CD14-positive monocyte (primary cell): ENCODE results near the gene PHACTR2. TPM values are rescaled to one million over a fixed set of nuclear protein-coding genes. Genes with fewer than 3 reads are reported as not detected.

Experiments used
- DNase-seq, 3 donors: peaks; one replicate each; pipeline ENCODE4 v3.0.0-alpha.2; 2011 to 2022
- H2AFZ ChIP-seq: 2 replicates; pipeline ENCODE4 v1.6.0; 2012; ENCODE audit warnings: mild to moderate bottlenecking, low read depth, low read length, inconsistent platforms; ENCODE audit not compliant: insufficient read depth, poor library complexity, severe bottlenecking
- H3K27ac ChIP-seq, 2 donors: 1 replicate in 1 of 2; 2 replicates in 1 of 2; pipeline ENCODE4 v1.5.1; 2012 to 2013; ENCODE audit warnings: low read length in 2 of 2, control low read depth in 1 of 2, inconsistent platforms in 1 of 2, low read depth in 1 of 2, mild to moderate bottlenecking in 1 of 2
- H3K27me3 ChIP-seq, 2 donors: one replicate each; pipeline versions ENCODE4 v1.6.0 to v1.6.1; 2011 to 2013; ENCODE audit warnings: low read length in 2 of 2; ENCODE audit not compliant: control insufficient read depth in 2 of 2, insufficient read depth in 2 of 2
- H3K36me3 ChIP-seq, 2 donors: replicated peaks in 1 of 2; 1 replicate in 1 of 2; 2 replicates in 1 of 2; pipeline versions ENCODE4 v1.5.1 to v1.6.1; 2012 to 2013; ENCODE audit warnings: low read length in 2 of 2, control low read depth in 1 of 2, inconsistent platforms in 1 of 2, mild to moderate bottlenecking in 1 of 2; ENCODE audit not compliant: insufficient read depth in 2 of 2, control insufficient read depth in 1 of 2
- H3K4me1 ChIP-seq, 2 donors: 1 replicate in 1 of 2; 2 replicates in 1 of 2; pipeline versions ENCODE4 v1.5.1 to v1.6.1; 2012 to 2013; ENCODE audit warnings: low read length in 2 of 2, control low read depth in 1 of 2, inconsistent platforms in 1 of 2, mild to moderate bottlenecking in 1 of 2, moderate library complexity in 1 of 2; ENCODE audit not compliant: insufficient read depth in 2 of 2, control insufficient read depth in 1 of 2
- H3K4me2 ChIP-seq: replicated peaks from 2 replicates; pipeline ENCODE3; 2012; ENCODE audit warnings: low read length, moderate library complexity, mild to moderate bottlenecking; ENCODE audit not compliant: poor library complexity, severe bottlenecking; ENCODE audit errors: extremely low read depth
- H3K4me3 ChIP-seq, 3 experiments: fragments of 200-600 bp in 1 of 3; sonication (generic) in 1 of 3; replicated peaks in 1 of 3; 1 replicate in 2 of 3; 2 replicates in 1 of 3; pipeline ENCODE4 v1.5.1; 2011 to 2013; ENCODE audit warnings: low read length in 3 of 3, mild to moderate bottlenecking in 3 of 3, control low read depth in 2 of 3, low read depth in 2 of 3, inconsistent platforms in 1 of 3, moderate library complexity in 1 of 3
- H3K79me2 ChIP-seq: 2 replicates; pipeline ENCODE4 v1.6.0; 2012; ENCODE audit warnings: mild to moderate bottlenecking, control low read depth, inconsistent platforms, low read length, moderate library complexity; ENCODE audit not compliant: insufficient read depth
- H3K9ac ChIP-seq: 2 replicates; pipeline ENCODE4 v1.6.0; 2017; ENCODE audit warnings: low read length, mild to moderate bottlenecking; ENCODE audit not compliant: insufficient read depth, poor library complexity, severe bottlenecking
- H3K9me3 ChIP-seq, 2 donors: replicated peaks in 1 of 2; 1 replicate in 1 of 2; 2 replicates in 1 of 2; pipeline versions ENCODE4 v1.5.1 to v1.6.1; 2012 to 2013; ENCODE audit warnings: low read length in 2 of 2, control low read depth in 1 of 2; ENCODE audit not compliant: control insufficient read depth in 1 of 2, insufficient read depth in 1 of 2
- H4K20me1 ChIP-seq: 2 replicates; pipeline ENCODE4 v1.6.0; 2012; ENCODE audit warnings: mild to moderate bottlenecking, low read length, control low read depth, moderate library complexity; ENCODE audit not compliant: insufficient read depth
- H3K27ac Mint-ChIP-seq, 7 donors: one replicate each; pipeline ENCODE4 v1.8.0; 2020; ENCODE audit warnings: mild to moderate bottlenecking in 7 of 7, mixed read lengths in 7 of 7, moderate library complexity in 6 of 7, inconsistent platforms in 2 of 7
- H3K27me3 Mint-ChIP-seq, 3 donors: one replicate each; pipeline ENCODE4 v1.8.0; 2021 to 2022; ENCODE audit warnings: low read depth in 3 of 3, mild to moderate bottlenecking in 3 of 3, mixed read lengths in 3 of 3, moderate library complexity in 3 of 3, inconsistent platforms in 1 of 3
- H3K36me3 Mint-ChIP-seq, 2 donors: one replicate each; pipeline ENCODE4 v1.8.0; 2020; ENCODE audit warnings: mixed read lengths in 2 of 2, inconsistent platforms in 1 of 2, mild to moderate bottlenecking in 1 of 2
- H3K4me1 Mint-ChIP-seq: one replicate; pipeline ENCODE4 v1.8.0; 2020; ENCODE audit warnings: mild to moderate bottlenecking, mixed read lengths
- H3K4me3 Mint-ChIP-seq, 2 donors: one replicate each; pipeline ENCODE4 v1.8.0; 2020; ENCODE audit warnings: mild to moderate bottlenecking in 2 of 2, mixed read lengths in 2 of 2, moderate library complexity in 1 of 2
- H3K9me3 Mint-ChIP-seq, 7 donors: one replicate each; pipeline ENCODE4 v1.8.0; 2020 to 2022; ENCODE audit warnings: mixed read lengths in 7 of 7, mild to moderate bottlenecking in 6 of 7, moderate library complexity in 6 of 7, inconsistent platforms in 2 of 7
- CTCF ChIP-seq: fragments of 200-600 bp; IDR thresholded peaks from one replicate; pipeline ENCODE4 v1.8.0; 2022; ENCODE audit warnings: antibody characterized with exemption, mild to moderate bottlenecking
- WGBS: methylation state at CpG from one replicate; pipeline ENCODE4 v1.1.5; 2013; ENCODE audit warnings: missing lambda C conversion rate; ENCODE audit not compliant: insufficient coverage; 5-methylcytosine and 5-hydroxymethylcytosine counted together
- intact Hi-C, 2 donors: fragments of 100-400 bp; cut with micrococcal nuclease; formaldehyde crosslinking; loops; one replicate each; pipeline versions ENCODE4 v1.15.0 to v1.15.1; 2023
- polyA plus RNA-seq, 3 donors: library from polyadenylated mRNA; depleted of rRNA in 1 of 3; unstranded in 2 of 3; stranded (reverse) in 1 of 3; fragments of 300-500 nt in 2 of 3; fragments of >200 nt in 1 of 3; fragmentation: Illumina TruSeq in 2 of 3; gene quantifications; 1 replicate in 2 of 3; 2 replicates in 1 of 3; pipeline ENCODE4 v1.2.3, GENCODE V29; 2012 to 2021

PHACTR2 gene
- polyA plus RNA-seq, 3 donors = 9.6 to 11.6 (median 11.2) TPM

- Histone ChIP-seq H4K20me1 (peaks cover 4% of the 10 kb centered on the region), H3K9ac (no peak overlapping the region), H3K27ac (no peak overlapping the region), H3K4me1 (peaks cover 28 to 30% of the 10 kb centered on the region in 2 donors), H3K36me3 (no peaks in the 10 kb centered on the region), H3K4me3 (no peak overlapping the region), H2AFZ (no peak overlapping the region), H3K4me2 (no peak overlapping the region), H3K79me2 (peaks cover 75% of the 10 kb centered on the region), H3K9me3 (peaks cover 0 to 6% of the 10 kb centered on the region in 2 donors), H3K27me3 (no peaks in the 10 kb centered on the region)
- Mint-ChIP-seq H3K27ac (no peak overlapping the region), H3K9me3 (peaks cover 2 to 9% (median 4%) of the 10 kb centered on the region in 7 donors), H3K36me3 (peaks cover 5 to 8% of the 10 kb centered on the region in 2 donors), H3K4me3 (no peak overlapping the region), H3K4me1 (peaks cover 45% of the 10 kb centered on the region), H3K27me3 (no peaks in the 10 kb centered on the region)
- no peak for DNase-seq
- intact Hi-C loops = no loop called here
- 100% methylated on average over 1 of the region's 3 CpGs for WGBS
- TF ChIP-seq CTCF = no peak
These were observed 27.8 kb downstream of the PHACTR2 start for GRCh38 chr6:143705569-143705968.

GRCh38 chr6:143707697-143708096 is 29.9 kb downstream of the PHACTR2 start:
- H3K36me3 Mint-ChIP-seq = peaks cover 5 to 11% of the 10 kb centered on the region in 2 donors
- Histone ChIP-seq H3K27me3 (no peaks in the 10 kb centered on the region), H3K9me3 (peaks cover 0 to 6% of the 10 kb centered on the region in 2 donors), H3K27ac (peak overlapping the region in 1 of 2 donors; percentile 63), H3K79me2 (peaks cover 73% of the 10 kb centered on the region), H4K20me1 (no peaks in the 10 kb centered on the region), H2AFZ (no peak overlapping the region), H3K4me1 (peaks cover 28 to 30% of the 10 kb centered on the region in 2 donors), H3K4me3 (peak overlapping the region in 1 of 3 experiments; percentile 18), H3K36me3 (no peaks in the 10 kb centered on the region), H3K9ac (no peak overlapping the region), H3K4me2 (peak overlapping the region; percentile 35)
- peak; percentile 16 to 37 (median 26) for DNase-seq
- WGBS = no CpG with 5 or more reads among the region's 3 CpGs
- no peak for TF ChIP-seq CTCF
- H3K27ac Mint-ChIP-seq = peak overlapping the region; percentile 15 to 77 (median 70)
- H3K27me3 Mint-ChIP-seq = no peaks in the 10 kb centered on the region
- no peak overlapping the region for H3K4me3 Mint-ChIP-seq
- intact Hi-C loops = no loop called here
- peaks cover 2 to 9% (median 4%) of the 10 kb centered on the region in 7 donors for H3K9me3 Mint-ChIP-seq
- peaks cover 45% of the 10 kb centered on the region for H3K4me1 Mint-ChIP-seq
